Activated CD8-positive, alpha-beta T cell treated with anti-CD3 and anti-CD28 coated beads for 36 hours (primary cell): ENCODE data around the gene CLCN7. TPM values are rescaled to one million over a fixed set of nuclear protein-coding genes. Genes with fewer than 3 reads are reported as not detected.

Experiments used
- ATAC-seq: fragments of 200-7000 bp; cut with Tn5 transposase; one replicate; pipeline ENCODE4 v1.10.0; 2021; ENCODE audit warnings: mild to moderate bottlenecking, moderate library complexity
- CTCF ChIA-PET: fragments of 350-600 bp; sonication (Branson Sonifier 250); formaldehyde crosslinking; loops from one replicate; lab custom pipeline; 2021; ENCODE audit warnings: antibody characterized with exemption; lab: Charles Lee
- POLR2A ChIA-PET: fragments of 350-600 bp; sonication (Branson Sonifier 250); formaldehyde crosslinking; loops from one replicate; lab custom pipeline; 2021; ENCODE audit warnings: antibody characterized with exemption; lab: Charles Lee
- DNase-seq: peaks from one replicate; pipeline ENCODE4 v3.0.0-alpha.2; 2020
- H3K27ac Mint-ChIP-seq: one replicate; pipeline ENCODE4 v1.8.0; 2021; ENCODE audit warnings: mild to moderate bottlenecking, mixed read lengths
- H3K27me3 Mint-ChIP-seq: one replicate; pipeline ENCODE4 v1.8.0; 2021; ENCODE audit warnings: mixed read lengths
- H3K36me3 Mint-ChIP-seq: one replicate; pipeline ENCODE4 v1.8.0; 2021; ENCODE audit warnings: low read depth, mixed read lengths
- H3K4me1 Mint-ChIP-seq: one replicate; pipeline ENCODE4 v1.8.0; 2021; ENCODE audit warnings: low read depth, mixed read lengths
- H3K4me3 Mint-ChIP-seq: one replicate; pipeline ENCODE4 v1.8.0; 2021; ENCODE audit warnings: mild to moderate bottlenecking, moderate library complexity, mixed read lengths
- H3K9me3 Mint-ChIP-seq: one replicate; pipeline ENCODE4 v1.8.0; 2021; ENCODE audit warnings: mixed read lengths
- CTCF ChIP-seq: fragments of 200-600 bp; IDR thresholded peaks from one replicate; pipeline ENCODE4 v1.8.0; 2022; ENCODE audit warnings: antibody characterized with exemption, mild to moderate bottlenecking
- intact Hi-C: fragments of 100-400 bp; cut with micrococcal nuclease; formaldehyde crosslinking; loops from one replicate; pipeline ENCODE4 v1.10.0; 2022
- total RNA-seq, 2 experiments: library from RNA; stranded (reverse); gene quantifications; one replicate each; pipeline ENCODE4 v1.2.3, GENCODE V29; 2021

CLCN7 gene
- total RNA-seq, 2 experiments from 2014 or later: 35.5 to 36.8 TPM

- POLR2A ChIA-PET: interaction anchor here (1.4 kb wide), 1 partner anchor 25 kb away, joined by 4 read pairs; no protein-coding TSS in a partner anchor
- peaks cover 2% of the 10 kb centered on the region for H3K4me1 Mint-ChIP-seq
- no peak for TF ChIP-seq CTCF
- DNase-seq: no peak
- H3K36me3 Mint-ChIP-seq: peaks cover 21% of the 10 kb centered on the region
- intact Hi-C loops: no loop called here
- no peak overlapping the region for H3K4me3 Mint-ChIP-seq
- no peak overlapping the region for H3K27ac Mint-ChIP-seq
- no peak for ATAC-seq
- no peaks in the 10 kb centered on the region for H3K9me3 Mint-ChIP-seq
- CTCF ChIA-PET: no interaction called here
- H3K27me3 Mint-ChIP-seq: no peaks in the 10 kb centered on the region
Observed at GRCh38 chr16:1498899-1499676, 24.3 kb upstream of the CLCN7 start.

GRCh38 chr16:1497014-1497598 lies 22.3 kb upstream of the CLCN7 start:
- intact Hi-C loops: no loop called here
- H3K27me3 Mint-ChIP-seq: no peaks in the 10 kb centered on the region
- CTCF ChIA-PET: no interaction called here
- H3K4me3 Mint-ChIP-seq: no peak overlapping the region
- peaks cover 10% of the 10 kb centered on the region for H3K4me1 Mint-ChIP-seq
- no peak overlapping the region for H3K27ac Mint-ChIP-seq
- TF ChIP-seq CTCF: no peak
- DNase-seq (no peak), ATAC-seq (no peak)
- POLR2A ChIA-PET: interaction anchor here (2.1 kb wide), 1 partner anchor 18 kb away, joined by 8 read pairs; no protein-coding TSS in a partner anchor
- H3K9me3 Mint-ChIP-seq: no peaks in the 10 kb centered on the region
- peaks cover 10% of the 10 kb centered on the region for H3K36me3 Mint-ChIP-seq

- Mint-ChIP-seq H3K27me3 (no peaks in the 10 kb centered on the region), H3K9me3 (no peaks in the 10 kb centered on the region), H3K27ac (no peak overlapping the region), H3K4me1 (peaks cover 10% of the 10 kb centered on the region), H3K36me3 (peaks cover 10% of the 10 kb centered on the region), H3K4me3 (no peak overlapping the region)
- no peak for DNase-seq
- CTCF ChIA-PET: no interaction called here
- TF ChIP-seq CTCF: no peak
- intact Hi-C loops: no loop called here
- ATAC-seq: no peak
- POLR2A ChIA-PET: interaction anchor here (2.1 kb wide), 1 partner anchor 19 kb away, joined by 8 read pairs; no protein-coding TSS in a partner anchor
Observed at GRCh38 chr16:1496464-1496863, 21.6 kb upstream of the CLCN7 start.

GRCh38 chr16:1495889-1496262 lies 21.0 kb upstream of the CLCN7 start:
- no peaks in the 10 kb centered on the region for H3K27me3 Mint-ChIP-seq
- ChIA-PET CTCF (no interaction called here), POLR2A (interaction anchor here (2.1 kb wide), 1 partner anchor 19 kb away, joined by 8 read pairs; no protein-coding TSS in a partner anchor)
- H3K4me3 Mint-ChIP-seq: no peak overlapping the region
- H3K9me3 Mint-ChIP-seq: no peaks in the 10 kb centered on the region
- H3K27ac Mint-ChIP-seq: no peak overlapping the region
- H3K36me3 Mint-ChIP-seq: peaks cover 10% of the 10 kb centered on the region
- peaks cover 10% of the 10 kb centered on the region for H3K4me1 Mint-ChIP-seq
- intact Hi-C loops: no loop called here
- ATAC-seq (no peak), DNase-seq (no peak)
- no peak for TF ChIP-seq CTCF
